ENCODE measurements around the gene CDR2L.
"Not testable (repeated sequence)": the region's sequence is repeated elsewhere in the genome, so short reads cannot be mapped to it uniquely, and the experiment has no call there.

CDR2L gene

DNA sequence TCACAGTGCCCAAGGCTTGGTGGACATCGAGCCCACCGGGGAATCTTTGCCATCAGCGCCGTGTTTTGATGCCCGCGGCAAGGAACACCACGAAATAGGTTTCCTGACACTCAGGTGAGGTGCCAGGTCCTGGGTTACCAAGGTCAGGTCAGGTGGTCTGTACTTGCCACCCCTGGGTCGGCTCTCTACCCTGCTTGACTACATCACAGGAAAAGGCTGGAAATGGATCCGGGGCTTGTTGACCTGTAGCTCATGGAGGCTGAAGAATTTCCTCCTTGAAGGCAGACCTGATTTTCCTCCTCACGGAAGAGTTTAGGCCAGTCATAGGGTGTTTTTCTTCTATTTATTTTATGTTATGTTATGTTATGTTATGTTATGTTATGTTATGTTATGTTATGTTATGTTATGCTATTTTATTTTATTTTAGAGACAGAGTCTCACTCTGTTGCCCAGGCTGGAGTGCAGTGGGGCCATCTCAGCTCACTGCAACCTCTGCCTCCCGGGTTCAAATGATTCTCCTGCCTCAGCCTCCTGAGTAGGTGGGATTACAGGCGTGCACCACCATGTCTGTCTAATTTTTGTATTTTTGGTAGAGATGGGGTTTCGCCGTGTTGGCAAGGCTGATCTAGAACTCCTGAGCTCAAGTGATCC is 4.6 kb upstream of the CDR2L start:
- not testable (repeated sequence) for DNase-seq

DNA sequence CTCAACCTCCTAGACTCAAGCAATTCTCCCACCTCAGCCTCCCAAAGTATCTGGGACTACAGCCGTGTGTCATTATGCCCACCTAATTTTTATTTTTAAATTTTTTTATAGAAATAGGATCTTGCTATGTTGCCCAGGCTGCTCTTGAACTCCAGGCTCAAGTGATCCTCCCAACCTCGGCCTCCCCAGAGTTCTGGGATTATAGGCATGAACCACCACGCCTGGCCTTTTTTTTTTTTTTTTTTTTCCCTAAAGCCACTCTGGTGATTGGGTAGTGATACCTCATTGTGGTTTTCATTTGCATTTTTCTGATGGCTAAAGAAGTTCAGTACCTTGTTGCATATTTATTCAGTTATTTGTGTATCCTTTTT is 1.2 kb upstream of the CDR2L start:
- no peak for DNase-seq

- DNase-seq: peak; percentile 17
These were observed 678 bp downstream of the CDR2L start for GRCh38 chr17:74987909-74988711.

DNA sequence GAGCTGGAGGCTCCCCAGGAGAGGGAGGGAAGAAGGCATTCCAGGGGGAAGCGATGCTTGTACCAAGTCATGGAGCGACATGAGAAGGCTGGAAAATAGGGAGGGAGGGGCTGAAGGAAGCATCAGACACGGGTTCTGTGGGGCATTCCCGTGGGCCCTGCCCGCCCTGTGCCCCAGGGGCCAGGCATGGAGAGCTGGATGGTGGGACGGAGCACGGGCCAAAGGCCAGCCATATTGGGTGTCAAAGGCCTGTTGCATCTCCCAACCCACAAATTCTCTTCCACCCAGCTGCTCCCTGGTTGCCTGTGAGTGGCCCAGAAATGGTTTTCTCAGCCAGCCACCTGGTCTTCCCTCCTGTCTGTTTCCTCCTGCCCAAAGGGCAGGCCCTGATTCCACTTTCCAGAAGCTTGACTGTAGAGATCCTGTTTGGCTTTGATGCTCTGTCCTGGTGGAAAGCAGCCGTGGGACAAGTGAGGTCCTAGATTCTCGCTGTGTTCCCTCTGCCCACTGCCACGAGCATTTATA is 3.2 kb downstream of the CDR2L start:
- DNase-seq: no peak

GRCh38 chr17:74992223-74992622 is 4.8 kb downstream of the CDR2L start:
- no peak for DNase-seq

DNA sequence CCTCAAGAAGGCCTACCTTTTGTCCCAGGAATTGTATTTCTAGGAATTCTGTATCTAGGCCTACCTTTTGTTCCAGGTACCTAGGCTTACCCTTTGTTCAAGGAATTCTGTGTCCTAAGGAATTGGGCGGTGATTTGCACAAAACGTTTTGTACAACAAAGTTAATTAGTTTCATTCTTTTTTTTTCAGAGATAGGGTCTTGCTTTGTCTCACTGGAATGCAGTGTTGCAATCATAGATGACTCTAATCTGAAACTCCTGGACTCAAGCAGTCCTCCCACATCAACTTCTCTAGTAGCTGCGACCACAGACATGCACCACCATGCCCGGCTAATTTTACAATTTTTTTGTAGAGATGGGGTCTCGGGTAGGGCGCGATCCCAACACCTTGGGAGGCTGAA is 7.0 kb downstream of the CDR2L start:
- DNase-seq: no peak

DNA sequence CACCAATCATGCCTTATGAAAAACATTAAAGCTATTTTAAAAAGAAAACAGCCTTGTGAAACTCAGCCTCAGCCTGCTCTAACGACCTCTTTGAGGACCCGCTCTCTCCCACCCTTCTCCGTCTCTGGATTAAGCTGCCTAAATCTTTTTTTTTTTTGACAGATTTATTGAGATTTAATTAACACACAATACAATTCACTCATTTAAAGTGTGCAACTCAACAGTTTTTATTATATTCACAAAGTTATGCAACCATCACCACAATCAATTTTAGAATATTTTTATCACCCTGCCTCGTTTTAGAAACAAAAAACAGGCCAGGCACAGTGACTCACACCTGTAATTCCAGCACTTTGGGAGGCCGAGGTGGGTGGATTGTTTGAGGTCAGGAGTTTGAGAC is 8.4 kb downstream of the CDR2L start:
- DNase-seq: no peak

DNA sequence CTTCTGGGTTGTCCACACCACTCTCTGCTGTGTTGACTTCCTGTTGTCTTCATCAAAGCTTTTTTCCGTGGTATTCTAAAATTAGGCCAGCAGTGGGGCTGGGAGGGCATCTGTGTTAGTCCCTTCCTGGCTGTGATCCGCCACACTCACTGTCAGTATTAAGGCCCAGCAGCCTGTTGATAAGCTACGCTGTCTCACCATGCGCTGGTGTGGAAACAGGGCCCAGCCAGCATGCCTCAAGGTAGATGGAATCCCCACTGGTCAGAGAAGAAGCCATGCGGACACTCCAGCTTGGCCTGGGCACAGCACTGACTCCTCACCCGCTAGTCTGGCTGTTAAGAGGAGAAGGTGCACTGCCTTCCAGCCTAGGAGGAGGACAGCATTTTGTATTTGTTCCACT is 11.4 kb downstream of the CDR2L start:
- no peak for DNase-seq

DNA sequence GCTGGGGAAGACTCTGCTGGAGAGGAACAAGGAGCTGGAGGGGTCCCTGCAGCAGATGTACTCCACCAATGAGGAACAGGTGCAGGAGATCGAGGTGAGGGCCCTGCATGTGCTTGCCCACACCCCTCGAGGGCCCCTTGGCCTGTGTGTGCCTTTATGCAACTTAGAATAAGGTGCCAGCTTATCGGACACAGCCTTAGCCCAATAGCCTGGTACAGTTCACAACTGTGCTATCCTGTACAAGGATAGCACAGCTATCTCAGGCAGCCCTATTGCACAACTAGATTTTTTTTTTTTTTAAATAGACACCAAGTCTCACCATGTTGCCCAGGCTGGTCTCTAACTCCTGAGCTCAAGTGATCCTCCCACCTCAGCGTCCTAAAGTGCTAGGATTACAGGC is 12.1 kb downstream of the CDR2L start:
- DNase-seq: no peak

- no peak for DNase-seq
These were observed 14.7 kb downstream of the CDR2L start for GRCh38 chr17:75001915-75002843.

GRCh38 chr17:75003070-75003956 is 15.9 kb downstream of the CDR2L start:
- DNase-seq: no peak

DNA sequence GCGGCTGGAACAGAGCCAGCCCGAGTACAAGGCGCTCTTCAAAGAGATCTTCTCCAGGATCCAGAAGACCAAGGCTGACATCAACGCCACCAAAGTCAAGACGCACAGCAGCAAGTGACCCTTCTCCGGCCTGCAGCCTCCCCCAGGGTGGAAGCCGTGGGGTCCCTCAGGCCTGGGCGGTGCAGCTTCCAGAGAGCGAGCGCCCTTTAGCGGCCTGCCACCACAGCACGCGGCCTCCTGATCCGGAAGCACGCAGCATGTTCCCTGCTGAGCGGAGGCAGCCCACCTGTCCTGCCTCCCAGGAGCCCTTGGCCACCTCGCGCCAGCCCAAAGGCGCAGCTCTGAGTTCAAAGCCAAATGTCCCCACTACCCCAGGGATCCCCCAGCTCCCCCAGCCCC is 16.5 kb downstream of the CDR2L start:
- no peak for DNase-seq

DNA sequence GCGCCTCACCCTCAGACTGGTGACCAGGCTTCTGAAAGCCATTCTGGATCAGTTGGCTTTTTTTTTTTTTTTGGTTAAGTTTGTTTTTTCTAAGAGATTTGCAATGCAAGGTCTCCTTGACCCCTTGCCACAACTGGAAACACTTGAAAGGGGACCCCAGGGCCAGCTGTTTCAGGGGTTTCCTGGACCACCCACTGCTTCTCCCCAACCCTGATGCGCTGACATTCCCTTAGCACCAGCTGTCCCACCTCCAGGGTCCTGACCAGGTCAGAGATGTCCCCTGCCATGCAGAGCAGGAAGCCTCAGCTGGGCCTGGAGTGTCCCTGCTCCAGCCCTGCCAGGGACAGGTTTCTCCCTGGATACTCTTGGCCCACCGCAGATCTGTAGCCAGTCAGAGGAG is 16.9 kb downstream of the CDR2L start:
- DNase-seq: no peak

GRCh38 chr17:75005291-75005690 is 17.9 kb downstream of the CDR2L start:
- no peak for DNase-seq

GRCh38 chr17:75006084-75006483 is 18.7 kb downstream of the CDR2L start:
- not testable (repeated sequence) for DNase-seq

GRCh38 chr17:75006653-75007052 is 19.2 kb downstream of the CDR2L start:
- DNase-seq: no peak

- DNase-seq: no peak
These were observed 20.9 kb downstream of the CDR2L start for GRCh38 chr17:75008373-75008772.

- no peak for DNase-seq
These were observed 21.8 kb downstream of the CDR2L start for GRCh38 chr17:75009139-75009724.

DNA sequence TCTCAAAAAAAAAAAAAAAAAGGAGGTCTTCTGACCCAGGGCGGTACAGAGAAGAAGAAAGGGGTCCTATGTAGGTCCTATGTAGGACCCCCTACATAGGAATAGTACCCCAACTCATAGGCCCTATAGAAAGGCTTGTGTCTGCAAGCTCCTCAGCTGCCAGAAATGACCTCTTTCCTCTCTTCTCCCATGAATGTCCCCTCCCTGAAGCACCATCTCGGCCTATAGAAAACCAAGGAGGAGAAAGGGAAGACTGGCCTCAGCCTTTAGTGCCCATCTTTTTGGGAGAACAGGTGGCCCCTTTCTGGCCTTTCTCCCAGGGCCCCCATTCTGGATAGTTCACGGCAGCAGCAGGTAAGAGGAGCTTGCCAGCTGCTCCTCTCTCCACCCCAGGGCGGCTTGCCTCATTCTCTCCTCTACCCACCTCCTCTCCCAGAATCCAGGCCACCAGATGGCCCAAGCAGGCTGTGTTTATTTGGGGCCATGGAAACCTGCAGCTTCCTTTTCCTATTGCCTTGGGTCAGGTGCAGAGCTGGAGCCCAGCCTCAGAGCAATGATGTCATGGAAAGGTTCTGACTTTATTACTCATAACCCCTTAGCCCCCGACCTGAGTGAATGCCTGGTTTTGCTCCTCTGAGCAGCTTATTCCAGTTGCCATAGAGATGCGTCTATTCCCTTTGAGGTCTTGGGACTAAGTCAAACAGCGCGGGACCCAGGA is 23.4 kb downstream of the CDR2L start:
- no peak for DNase-seq

DNA sequence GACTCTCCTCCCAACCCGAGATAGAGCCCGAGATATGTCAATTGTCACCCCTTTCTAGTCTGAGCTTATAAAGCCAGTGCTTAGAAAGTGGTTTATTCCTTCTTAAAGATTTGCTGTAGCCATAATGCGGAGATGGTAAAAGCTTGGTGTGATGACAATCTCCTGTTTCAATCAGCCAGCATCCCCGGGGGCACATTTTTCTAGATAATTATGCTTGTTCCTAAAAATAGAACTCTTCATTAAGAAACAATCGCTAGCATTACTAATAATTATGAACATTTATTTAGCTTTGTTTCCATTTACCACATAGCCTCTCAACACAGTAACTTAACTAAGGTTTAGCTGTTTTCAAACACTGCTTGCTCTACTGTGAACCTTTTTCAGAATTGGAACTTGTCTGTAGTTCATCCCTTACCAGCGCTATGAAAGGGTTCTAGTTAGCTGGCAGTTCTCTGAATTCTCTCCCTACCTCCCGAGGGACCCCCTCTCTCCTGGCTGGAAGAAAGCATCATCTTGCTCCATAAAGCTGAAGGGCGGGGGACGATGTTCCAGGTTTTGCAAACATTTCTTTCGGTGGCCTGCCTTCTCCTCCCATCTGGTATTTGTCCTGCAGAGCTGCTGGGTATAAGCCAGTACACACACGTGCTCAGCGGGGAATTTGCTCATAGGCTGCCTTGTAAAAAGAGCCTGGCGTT is 24.1 kb downstream of the CDR2L start:
- DNase-seq: no peak

DNA sequence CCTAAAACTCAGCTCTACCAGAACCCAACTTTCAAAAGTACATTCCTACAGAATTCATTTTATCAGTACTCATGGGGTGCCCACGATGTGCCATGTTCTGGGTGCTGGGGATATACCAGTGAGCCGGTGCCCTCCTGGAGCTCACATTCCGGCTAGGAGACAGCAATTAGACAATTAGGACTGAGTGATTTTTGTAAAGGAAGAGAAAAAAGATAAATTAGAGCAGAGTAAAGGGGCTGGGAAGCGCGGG is 24.6 kb downstream of the CDR2L start:
- DNase-seq: no peak

Measured in stimulated activated CD4-positive, alpha-beta T cell treated with anti-CD3 and anti-CD28 coated beads, Interleukin-12 subunit alpha, Interleukin-12 subunit beta, amount 100 ng/mL, for 4 hours (primary cell).